Right atrium auricular region (tissue), 2 donors: ENCODE data around the gene HDGFL2. TPM values are rescaled to one million over a fixed set of nuclear protein-coding genes. Genes with fewer than 3 reads are reported as not detected.

ENCODE experiments used
- DNase-seq: peaks from one replicate; pipeline ENCODE4 v3.0.0-alpha.2; 2019; ENCODE audit warnings: low spot score
- H3K27ac ChIP-seq, 2 donors: fragments of 200-600 bp; sonication (generic); 1 replicate in 1 of 2; 2 replicates in 1 of 2; pipeline ENCODE4 v1.5.1; 2016 to 2019
- H3K27me3 ChIP-seq, 2 donors: fragments of 200-600 bp; sonication (generic); one replicate each; pipeline versions ENCODE4 v1.5.1 to v1.6.0; 2017 to 2019
- H3K36me3 ChIP-seq: fragments of 200-600 bp; sonication (generic); one replicate; pipeline ENCODE4 v1.5.1; 2016
- H3K4me1 ChIP-seq, 2 donors: fragments of 200-600 bp; sonication (generic); one replicate each; pipeline versions ENCODE4 v1.5.1 to v1.6.0; 2017 to 2019
- H3K4me3 ChIP-seq, 2 donors: fragments of 200-600 bp; sonication (generic); 1 replicate in 1 of 2; 2 replicates in 1 of 2; pipeline ENCODE4 v1.5.1; 2017 to 2019; ENCODE audit warnings: mild to moderate bottlenecking in 1 of 2, moderate library complexity in 1 of 2
- H3K9me3 ChIP-seq, 2 donors: fragments of 200-600 bp; sonication (generic); one replicate each; pipeline ENCODE4 v1.5.1; 2019
- total RNA-seq, 2 donors: library from RNA; depleted of rRNA; stranded (reverse); fragments of >200 nt; gene quantifications; one replicate each; pipeline ENCODE4 v1.1.0, GENCODE V29; 2016
- TF ChIP-seq, protein P1 (sequence below), 2 donors: fragments of 200-600 bp; sonication (generic); IDR thresholded peaks; one replicate each; pipeline ENCODE4 v1.5.1; 2019; ENCODE audit warnings: antibody characterized with exemption in 2 of 2

The HDGFL2 gene
- total RNA-seq, 2 donors from 2014 or later, result 18.3 to 24.8 TPM

DNA sequence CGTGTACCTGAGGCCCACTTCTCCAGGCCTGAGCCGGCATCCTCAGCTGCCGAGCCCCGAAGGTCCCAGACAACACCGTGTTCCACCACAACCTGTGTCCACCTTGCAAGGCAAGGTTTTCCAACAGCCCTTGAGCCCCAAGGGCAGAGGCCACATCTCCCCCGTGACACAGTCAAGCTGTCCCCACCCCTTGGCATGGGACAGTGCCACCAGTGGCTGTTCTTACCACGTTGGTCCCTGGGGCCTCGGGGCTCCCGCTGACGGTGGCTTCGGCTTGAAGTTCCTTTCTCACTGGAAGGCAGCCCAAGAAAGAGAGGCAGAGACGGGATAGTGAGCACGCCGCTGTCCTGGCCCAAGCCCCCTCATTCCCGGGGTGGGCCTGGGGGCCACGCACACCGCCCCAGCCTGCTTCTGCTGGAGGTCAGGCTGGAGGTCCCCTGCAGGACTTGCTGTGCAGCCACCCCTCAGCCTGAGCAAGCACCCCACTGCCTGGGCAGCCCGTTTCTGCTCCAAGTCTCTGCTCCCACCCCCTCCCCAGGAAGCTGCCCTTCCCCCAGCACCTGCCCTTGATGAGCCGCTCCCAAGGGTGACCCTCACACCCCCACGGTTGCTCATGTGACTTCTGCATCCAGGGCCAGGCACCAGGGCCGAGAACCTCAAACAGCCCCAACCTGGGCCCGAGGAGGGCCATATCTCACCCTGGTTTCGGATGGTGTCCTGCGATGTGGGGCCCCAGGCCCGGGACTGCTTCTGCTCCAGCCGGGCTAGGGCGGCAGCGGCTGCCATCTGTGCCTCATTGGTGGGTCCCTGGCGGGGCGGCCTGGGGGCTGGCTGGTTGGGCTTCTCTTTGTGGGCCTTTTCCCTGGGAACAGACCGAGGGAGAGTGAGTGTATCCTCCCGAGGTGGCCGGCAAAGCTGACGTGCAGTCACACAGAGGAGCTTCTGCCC lies 18.6 kb upstream of the HDGFL2 start:
- Histone ChIP-seq H3K4me3 (no peak overlapping the region), H3K9me3 (no peaks in the 10 kb centered on the region), H3K27me3 (no peaks in the 10 kb centered on the region), H3K27ac (no peak overlapping the region), H3K4me1 (peaks cover 0 to 41% of the 10 kb centered on the region in 2 donors), H3K36me3 (peaks cover 53% of the 10 kb centered on the region)
- TF ChIP-seq, protein P1, sequence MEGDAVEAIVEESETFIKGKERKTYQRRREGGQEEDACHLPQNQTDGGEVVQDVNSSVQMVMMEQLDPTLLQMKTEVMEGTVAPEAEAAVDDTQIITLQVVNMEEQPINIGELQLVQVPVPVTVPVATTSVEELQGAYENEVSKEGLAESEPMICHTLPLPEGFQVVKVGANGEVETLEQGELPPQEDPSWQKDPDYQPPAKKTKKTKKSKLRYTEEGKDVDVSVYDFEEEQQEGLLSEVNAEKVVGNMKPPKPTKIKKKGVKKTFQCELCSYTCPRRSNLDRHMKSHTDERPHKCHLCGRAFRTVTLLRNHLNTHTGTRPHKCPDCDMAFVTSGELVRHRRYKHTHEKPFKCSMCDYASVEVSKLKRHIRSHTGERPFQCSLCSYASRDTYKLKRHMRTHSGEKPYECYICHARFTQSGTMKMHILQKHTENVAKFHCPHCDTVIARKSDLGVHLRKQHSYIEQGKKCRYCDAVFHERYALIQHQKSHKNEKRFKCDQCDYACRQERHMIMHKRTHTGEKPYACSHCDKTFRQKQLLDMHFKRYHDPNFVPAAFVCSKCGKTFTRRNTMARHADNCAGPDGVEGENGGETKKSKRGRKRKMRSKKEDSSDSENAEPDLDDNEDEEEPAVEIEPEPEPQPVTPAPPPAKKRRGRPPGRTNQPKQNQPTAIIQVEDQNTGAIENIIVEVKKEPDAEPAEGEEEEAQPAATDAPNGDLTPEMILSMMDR (IDR thresholded peaks at IDR 0.05), result no peak
- no peak for DNase-seq

DNA sequence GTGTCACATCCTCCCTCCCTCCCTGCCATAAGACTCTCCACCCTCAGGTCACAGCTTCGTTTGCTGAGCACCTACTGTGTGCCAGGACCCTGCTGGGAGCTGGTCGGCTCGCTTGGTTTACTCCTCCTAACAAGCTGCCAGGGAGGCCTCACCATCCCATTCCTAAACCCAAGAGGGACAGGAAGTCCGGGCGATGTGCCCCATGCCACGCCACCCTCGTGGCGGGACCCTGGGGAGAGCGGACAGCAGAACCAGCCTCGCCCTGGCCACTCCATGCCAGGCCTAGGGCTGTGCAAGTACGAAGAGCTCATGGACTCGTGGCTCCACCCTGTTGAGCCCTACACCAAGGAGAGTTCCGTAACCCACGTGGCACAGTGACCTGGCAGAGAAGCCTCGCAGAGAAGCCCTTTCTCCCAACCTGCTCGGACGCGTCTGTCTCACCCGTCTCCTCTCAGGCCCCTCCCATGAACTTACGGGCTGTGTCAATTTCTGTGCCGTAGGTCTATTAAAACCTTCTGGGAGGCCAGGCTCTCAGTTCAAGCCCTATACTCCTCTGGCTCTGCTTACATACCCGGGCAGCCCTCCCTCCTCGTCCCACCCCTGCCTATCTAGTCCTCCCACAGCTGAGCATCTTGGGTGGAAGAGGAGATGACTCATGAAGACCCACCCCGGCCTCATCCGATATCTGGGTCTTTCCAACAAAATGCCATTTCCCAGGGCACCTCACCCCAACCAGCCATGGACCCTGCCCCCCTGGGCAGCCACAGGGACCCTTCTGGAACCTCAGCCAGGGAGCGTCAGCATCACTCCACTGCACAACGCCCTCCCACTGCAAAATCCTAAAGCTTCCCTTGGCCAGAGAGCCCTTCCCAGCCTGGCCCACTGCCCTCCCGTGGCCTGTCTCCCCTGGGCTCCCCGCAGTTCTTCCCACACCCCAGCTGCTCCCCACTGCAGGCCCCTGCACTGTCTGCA lies 17.1 kb upstream of the HDGFL2 start:
- H3K36me3 ChIP-seq, result peaks cover 39% of the 10 kb centered on the region
- no peaks in the 10 kb centered on the region for H3K27me3 ChIP-seq
- no peaks in the 10 kb centered on the region for H3K9me3 ChIP-seq
- TF ChIP-seq, protein P1 (IDR thresholded peaks at IDR 0.05), result no peak
- H3K4me3 ChIP-seq, result peak overlapping the region; percentile 14 to 80
- DNase-seq, result no peak
- peak overlapping the region; percentile 92 to 97 for H3K27ac ChIP-seq
- H3K4me1 ChIP-seq, result peaks cover 0 to 31% of the 10 kb centered on the region in 2 donors

DNA sequence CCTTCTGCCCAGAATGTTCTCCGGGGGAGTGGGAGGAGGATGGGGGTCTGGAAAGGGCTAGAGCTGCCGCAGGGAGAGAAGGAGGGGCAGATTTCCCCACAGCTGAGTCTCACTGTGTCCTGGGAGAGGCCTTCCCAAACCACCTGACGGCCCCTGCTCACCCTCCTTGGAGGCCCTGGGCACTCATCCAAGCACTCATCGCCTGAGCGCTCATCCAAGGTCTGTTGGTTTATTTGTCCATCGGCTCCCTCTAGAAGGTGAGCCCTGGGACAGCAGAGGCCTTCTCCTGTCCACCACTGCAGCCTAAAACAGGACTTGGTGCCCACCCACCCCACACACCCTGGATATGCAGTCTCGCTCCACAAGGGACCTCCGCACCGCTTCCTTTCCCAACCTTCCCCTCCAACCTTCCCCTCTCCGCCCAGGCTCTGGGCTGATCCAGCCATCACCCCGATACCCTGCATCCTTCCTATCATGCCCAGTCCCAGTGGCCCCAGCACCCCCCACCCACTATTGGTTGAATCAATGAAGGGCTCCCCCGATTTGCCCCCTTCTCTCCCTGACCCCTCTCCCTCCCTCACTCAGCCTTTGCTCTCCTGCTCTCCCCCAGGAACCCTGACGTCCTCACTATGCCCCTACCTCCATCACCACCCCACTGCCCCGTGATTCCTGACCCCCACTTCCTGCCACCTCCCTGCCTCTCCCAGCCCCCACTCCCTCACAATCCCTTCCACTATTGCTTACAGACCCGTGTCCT lies 16.2 kb upstream of the HDGFL2 start:
- Histone ChIP-seq H3K27me3 (no peaks in the 10 kb centered on the region), H3K36me3 (peaks cover 34% of the 10 kb centered on the region), H3K4me1 (peaks cover 0 to 31% of the 10 kb centered on the region in 2 donors), H3K9me3 (no peaks in the 10 kb centered on the region), H3K27ac (peak overlapping the region; percentile 92 to 97), H3K4me3 (peak overlapping the region; percentile 14 to 80)
- TF ChIP-seq, protein P1 (IDR thresholded peaks at IDR 0.05), result peak in 1 of 2 donors; percentile 28
- no peak for DNase-seq

DNA sequence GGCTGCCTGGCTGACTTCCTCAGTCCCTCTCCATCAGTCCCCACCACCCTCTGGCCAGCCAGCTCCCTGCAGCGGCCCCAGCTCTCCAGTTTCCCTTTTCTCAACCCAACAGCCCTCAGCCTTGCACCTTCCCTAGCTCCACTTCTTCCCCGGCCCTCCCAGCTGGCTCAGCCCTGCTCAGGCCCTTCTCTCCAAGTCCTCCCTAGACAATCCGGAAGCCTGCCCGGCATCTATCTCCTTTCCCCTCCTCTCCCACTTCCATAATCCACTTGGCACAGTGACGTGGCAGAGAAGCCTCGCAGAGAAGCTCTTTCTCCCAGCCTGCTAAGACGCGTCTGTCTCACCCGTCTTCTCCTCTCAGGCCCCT lies 15.6 kb upstream of the HDGFL2 start:
- Histone ChIP-seq H3K36me3 (peaks cover 28% of the 10 kb centered on the region), H3K4me1 (peaks cover 0 to 31% of the 10 kb centered on the region in 2 donors), H3K27me3 (no peaks in the 10 kb centered on the region), H3K4me3 (peak overlapping the region; percentile 80), H3K27ac (peak overlapping the region; percentile 92 to 97), H3K9me3 (no peaks in the 10 kb centered on the region)
- DNase-seq, result no peak
- TF ChIP-seq, protein P1 (IDR thresholded peaks at IDR 0.05), result no peak
